Measurements from ENCODE around the gene FYB2.

FYB2 gene

GRCh38 chr1:56806804-56807203 lies 12.4 kb downstream of the FYB2 start:
- TF ChIP-seq CSDC2 (CRISPR knock-in tag; IDR thresholded peaks at IDR 0.05) (no peak), ZNF565 (CRISPR knock-in tag; conservative IDR thresholded peaks at IDR 0.05; ENCODE audit: low read depth) (no peak), ZFP30 (CRISPR knock-in tag; IDR thresholded peaks at IDR 0.05) (no peak), ZFP3 (CRISPR knock-in tag; IDR thresholded peaks at IDR 0.05) (no peak), GLIS3 (CRISPR knock-in tag; IDR thresholded peaks at IDR 0.05) (no peak), RARB (CRISPR knock-in tag; IDR thresholded peaks at IDR 0.05) (no peak), PPARA (CRISPR knock-in tag; IDR thresholded peaks at IDR 0.05; ENCODE audit: borderline replicate concordance) (no peak), ISL1 (CRISPR knock-in tag; IDR thresholded peaks at IDR 0.05) (no peak), CSRNP3 (CRISPR knock-in tag; IDR thresholded peaks at IDR 0.05) (no peak)
- TF ChIP-seq, protein P1, sequence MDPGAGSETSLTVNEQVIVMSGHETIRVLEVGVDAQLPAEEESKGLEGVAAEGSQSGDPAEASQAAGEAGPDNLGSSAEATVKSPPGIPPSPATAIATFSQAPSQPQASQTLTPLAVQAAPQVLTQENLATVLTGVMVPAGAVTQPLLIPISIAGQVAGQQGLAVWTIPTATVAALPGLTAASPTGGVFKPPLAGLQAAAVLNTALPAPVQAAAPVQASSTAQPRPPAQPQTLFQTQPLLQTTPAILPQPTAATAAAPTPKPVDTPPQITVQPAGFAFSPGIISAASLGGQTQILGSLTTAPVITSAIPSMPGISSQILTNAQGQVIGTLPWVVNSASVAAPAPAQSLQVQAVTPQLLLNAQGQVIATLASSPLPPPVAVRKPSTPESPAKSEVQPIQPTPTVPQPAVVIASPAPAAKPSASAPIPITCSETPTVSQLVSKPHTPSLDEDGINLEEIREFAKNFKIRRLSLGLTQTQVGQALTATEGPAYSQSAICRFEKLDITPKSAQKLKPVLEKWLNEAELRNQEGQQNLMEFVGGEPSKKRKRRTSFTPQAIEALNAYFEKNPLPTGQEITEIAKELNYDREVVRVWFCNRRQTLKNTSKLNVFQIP (CRISPR knock-in tag; IDR thresholded peaks at IDR 0.05; ENCODE audit: borderline replicate concordance, low read depth), result no peak
- ATAC-seq, result no peak

GRCh38 chr1:56803561-56804156 lies 15.5 kb downstream of the FYB2 start:
- TF ChIP-seq ZNF70 (CRISPR knock-in tag; IDR thresholded peaks at IDR 0.05) (no peak), GLIS3 (CRISPR knock-in tag; IDR thresholded peaks at IDR 0.05) (no peak), BACH2 (CRISPR knock-in tag; IDR thresholded peaks at IDR 0.05; ENCODE audit: borderline replicate concordance) (no peak)
- peak; percentile 70 for ATAC-seq

DNA sequence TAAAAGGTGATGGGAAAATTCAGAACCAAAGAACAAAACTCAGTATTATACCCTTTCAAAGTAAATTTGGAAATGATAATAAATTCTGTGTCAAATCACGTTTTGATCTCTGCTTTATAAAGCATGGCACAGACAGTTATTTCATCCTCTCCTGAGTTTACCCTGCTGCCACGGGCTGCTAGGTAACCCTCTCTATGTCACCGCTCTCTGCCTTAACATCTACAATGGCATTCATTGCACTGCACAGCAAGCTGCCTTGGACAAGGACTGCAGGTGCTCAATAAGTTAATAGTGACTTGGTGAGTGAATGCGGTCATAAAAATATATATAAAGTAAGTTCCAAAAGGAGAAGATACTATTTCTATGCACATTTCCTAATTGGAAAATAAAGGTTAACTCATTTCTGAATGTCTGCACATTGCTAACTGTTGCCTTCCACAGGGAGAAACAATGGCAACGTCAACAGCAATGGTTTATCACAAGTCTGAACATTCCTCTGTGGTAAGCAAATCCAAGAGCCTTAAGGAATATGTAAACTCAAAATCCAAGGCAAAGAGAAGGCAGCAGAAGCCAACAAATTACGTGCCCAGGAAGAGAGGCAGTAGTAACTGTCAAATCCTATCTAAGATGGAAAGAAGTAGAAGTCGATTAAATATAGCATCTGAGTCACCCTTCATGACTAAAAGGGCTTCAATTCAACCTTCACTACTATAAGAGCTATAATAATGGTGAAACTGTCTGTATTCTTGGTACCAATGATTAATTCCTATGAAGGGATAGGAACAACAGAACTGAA lies 19.4 kb downstream of the FYB2 start:
- TF ChIP-seq OSR1 (CRISPR knock-in tag; IDR thresholded peaks at IDR 0.05), result no peak
- TF ChIP-seq ZC3H10 (CRISPR knock-in tag; IDR thresholded peaks at IDR 0.05), result 0 out of 2 replicates have a peak, but pooled peaks have one; percentile 33
- TF ChIP-seq ZNF8 (CRISPR knock-in tag; IDR thresholded peaks at IDR 0.05), result no peak
- no peak for TF ChIP-seq ZNF70 (CRISPR knock-in tag; IDR thresholded peaks at IDR 0.05)
- no peak for TF ChIP-seq CSDC2 (CRISPR knock-in tag; IDR thresholded peaks at IDR 0.05)
- TF ChIP-seq BACH2 (CRISPR knock-in tag; IDR thresholded peaks at IDR 0.05; ENCODE audit: borderline replicate concordance), result no peak
- no peak for TF ChIP-seq CSRNP3 (CRISPR knock-in tag; IDR thresholded peaks at IDR 0.05)
- TF ChIP-seq ISL1 (CRISPR knock-in tag; IDR thresholded peaks at IDR 0.05), result 0 out of 2 replicates have a peak, but pooled peaks have one; percentile 11
- no peak for TF ChIP-seq PPARA (CRISPR knock-in tag; IDR thresholded peaks at IDR 0.05; ENCODE audit: borderline replicate concordance)
- TF ChIP-seq SNAI2 (CRISPR knock-in tag; IDR thresholded peaks at IDR 0.05), result no peak
- ATAC-seq, result peak; percentile 91

DNA sequence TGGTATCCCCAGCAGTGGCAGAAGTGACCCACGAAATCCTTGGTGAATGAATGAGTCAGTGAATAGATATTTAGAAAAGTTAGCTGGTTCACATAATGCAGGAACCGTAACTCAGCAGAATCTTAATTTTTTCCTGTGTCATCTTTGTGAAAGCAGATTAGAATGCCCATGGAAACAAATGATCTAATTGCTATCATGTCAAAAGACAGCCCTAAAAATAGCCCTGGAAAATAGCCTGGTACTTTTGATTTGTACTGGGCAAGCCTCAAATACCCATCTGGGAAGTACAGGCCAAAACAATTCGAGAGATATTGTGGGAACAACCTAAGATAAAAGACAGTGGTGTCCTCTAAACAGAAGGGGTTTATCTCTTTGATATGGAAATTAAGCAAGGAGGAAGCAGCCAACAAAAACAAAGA lies 21.1 kb downstream of the FYB2 start:
- TF ChIP-seq PATZ1 (CRISPR knock-in tag; IDR thresholded peaks at IDR 0.05; ENCODE audit: borderline replicate concordance) (no peak), ISL1 (CRISPR knock-in tag; IDR thresholded peaks at IDR 0.05) (peak; percentile 70), ZC3H10 (CRISPR knock-in tag; IDR thresholded peaks at IDR 0.05) (no peak)
- peak; percentile 64 for ATAC-seq

GRCh38 chr1:56797065-56797685 lies 22.0 kb downstream of the FYB2 start:
- no peak for ATAC-seq
- TF ChIP-seq GLIS3 (CRISPR knock-in tag; IDR thresholded peaks at IDR 0.05) (no peak), ZNF565 (CRISPR knock-in tag; conservative IDR thresholded peaks at IDR 0.05; ENCODE audit: low read depth) (no peak), CSDC2 (CRISPR knock-in tag; IDR thresholded peaks at IDR 0.05) (no peak)
